Measurements from ENCODE around the gene PCNX1. TPM values are rescaled to one million over a fixed set of nuclear protein-coding genes. Genes with fewer than 3 reads are reported as not detected.

PCNX1 gene
- total and polyA plus RNA-seq, 2 donors (not counting 1 experiment from before 2014, with no cell fraction given) = 17.0 to 84.5 TPM

- no peak overlapping the region for H3K4me3 Mint-ChIP-seq
- intact Hi-C loops (cut with micrococcal nuclease) = no loop called here
- CTCF ChIA-PET = interaction anchor here (1.3 kb wide), 1 partner anchor 10 kb away, joined by 3 read pairs; no protein-coding TSS in a partner anchor
- H3K27me3 Mint-ChIP-seq = no peaks in the 10 kb centered on the region
- WGBS (ENCODE audit: insufficient coverage) = 82% methylated on average over 8 of the region's 8 CpGs
- H3K4me3 ChIP-seq (ENCODE audit: control extremely low read depth in 1 of 5, extremely low read depth in 1 of 5, insufficient read depth in 1 of 5, low read depth in 2 of 5, low read length in 4 of 5) = no peak overlapping the region
- ATAC-seq (ENCODE audit: low read depth) (no peak), DNase-seq (no peak)
- POLR2A ChIA-PET = no interaction called here
- no peaks in the 10 kb centered on the region for H3K9me3 Mint-ChIP-seq (ENCODE audit: insufficient read depth)
- no peak for TF ChIP-seq EZH2 (IDR thresholded peaks at IDR 0.05; ENCODE audit: borderline replicate concordance, insufficient read depth, low read depth, low read length, poor library complexity, severe bottlenecking)
- TF ChIP-seq, protein P1, sequence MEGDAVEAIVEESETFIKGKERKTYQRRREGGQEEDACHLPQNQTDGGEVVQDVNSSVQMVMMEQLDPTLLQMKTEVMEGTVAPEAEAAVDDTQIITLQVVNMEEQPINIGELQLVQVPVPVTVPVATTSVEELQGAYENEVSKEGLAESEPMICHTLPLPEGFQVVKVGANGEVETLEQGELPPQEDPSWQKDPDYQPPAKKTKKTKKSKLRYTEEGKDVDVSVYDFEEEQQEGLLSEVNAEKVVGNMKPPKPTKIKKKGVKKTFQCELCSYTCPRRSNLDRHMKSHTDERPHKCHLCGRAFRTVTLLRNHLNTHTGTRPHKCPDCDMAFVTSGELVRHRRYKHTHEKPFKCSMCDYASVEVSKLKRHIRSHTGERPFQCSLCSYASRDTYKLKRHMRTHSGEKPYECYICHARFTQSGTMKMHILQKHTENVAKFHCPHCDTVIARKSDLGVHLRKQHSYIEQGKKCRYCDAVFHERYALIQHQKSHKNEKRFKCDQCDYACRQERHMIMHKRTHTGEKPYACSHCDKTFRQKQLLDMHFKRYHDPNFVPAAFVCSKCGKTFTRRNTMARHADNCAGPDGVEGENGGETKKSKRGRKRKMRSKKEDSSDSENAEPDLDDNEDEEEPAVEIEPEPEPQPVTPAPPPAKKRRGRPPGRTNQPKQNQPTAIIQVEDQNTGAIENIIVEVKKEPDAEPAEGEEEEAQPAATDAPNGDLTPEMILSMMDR (IDR thresholded peaks at IDR 0.05) = no peak
- H3K4me1 Mint-ChIP-seq = peaks cover 47% of the 10 kb centered on the region
- H3K4me1 ChIP-seq (ENCODE audit: control insufficient read depth in 2 of 2, insufficient read depth in 2 of 2, low read length in 2 of 2) = peaks cover 35 to 39% of the 10 kb centered on the region in 2 donors
- no peak overlapping the region for H3K27ac Mint-ChIP-seq
- no peak overlapping the region for H3K9ac ChIP-seq (ENCODE audit: low read length)
- no peaks in the 10 kb centered on the region for H3K9me3 ChIP-seq (ENCODE audit: control extremely low read depth in 1 of 3, control insufficient read depth in 2 of 3, insufficient read depth in 1 of 3, low read length in 2 of 3)
- no peak overlapping the region for H2AFZ ChIP-seq (ENCODE audit: insufficient read depth, low read depth, low read length, poor library complexity, severe bottlenecking)
- no peaks in the 10 kb centered on the region for H3K27me3 ChIP-seq (replicated peaks in 1 of 4; ENCODE audit: control extremely low read depth in 1 of 4, control insufficient read depth in 3 of 4, insufficient read depth in 4 of 4, low read length in 3 of 4)
- H3K27ac ChIP-seq (ENCODE audit: low read length in 2 of 2) = no peak overlapping the region
- no peak overlapping the region for H3K4me2 ChIP-seq (replicated peaks; ENCODE audit: low read depth, low read length, poor library complexity, severe bottlenecking)
- no peaks in the 10 kb centered on the region for H4K20me1 ChIP-seq (ENCODE audit: control insufficient read depth, insufficient read depth, low read length, poor library complexity, severe bottlenecking)
- H3K36me3 ChIP-seq (replicated peaks in 1 of 2; ENCODE audit: control extremely low read depth in 1 of 2, control insufficient read depth in 1 of 2, extremely low read depth in 1 of 2, insufficient read depth in 2 of 2, low read length in 1 of 2) = no peaks in the 10 kb centered on the region
- H3K79me2 ChIP-seq (ENCODE audit: control insufficient read depth, insufficient read depth, low read length) = no peaks in the 10 kb centered on the region
These were observed 22.5 kb upstream of the PCNX1 start for GRCh38 chr14:70884595-70885342.

DNA sequence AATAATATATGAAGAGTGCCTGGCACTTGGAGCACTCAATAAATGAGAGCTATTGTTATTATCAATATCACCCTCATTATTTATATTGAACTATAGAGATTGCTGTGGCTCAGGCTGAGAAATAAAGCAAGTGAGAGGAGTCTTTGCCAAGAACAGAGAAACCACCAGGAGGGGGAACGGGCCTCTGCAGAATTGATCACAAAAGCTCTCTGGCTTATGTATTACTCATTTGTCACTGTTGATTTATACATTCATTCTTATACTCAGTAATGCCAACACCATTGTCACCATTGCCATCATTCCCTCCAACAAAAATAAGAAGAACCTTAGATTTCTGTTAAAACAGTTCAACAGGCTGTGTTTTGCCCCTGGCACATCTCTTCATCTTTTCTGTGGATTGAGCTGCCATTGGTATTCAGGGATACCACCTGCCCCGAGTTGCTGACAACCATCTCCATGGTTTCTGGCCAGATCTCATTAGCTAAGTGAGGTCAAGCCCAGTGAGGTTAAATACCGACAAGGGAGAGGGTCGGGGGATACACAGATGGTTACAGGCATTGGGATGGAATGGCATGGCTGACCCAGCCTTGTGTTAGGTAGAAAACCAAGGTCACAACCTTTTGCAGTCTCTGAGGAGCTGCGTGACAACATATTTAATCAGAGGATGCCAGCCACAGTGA lies 21.8 kb upstream of the PCNX1 start:
- ATAC-seq (ENCODE audit: low read depth) (no peak), DNase-seq (no peak)
- H3K27ac ChIP-seq (ENCODE audit: low read length in 2 of 2) = no peak overlapping the region
- Mint-ChIP-seq H3K4me1 (peaks cover 47% of the 10 kb centered on the region), H3K9me3 (ENCODE audit: insufficient read depth) (no peaks in the 10 kb centered on the region), H3K27ac (no peak overlapping the region), H3K27me3 (no peaks in the 10 kb centered on the region), H3K4me3 (no peak overlapping the region)
- CTCF ChIA-PET = interaction anchor here (1.3 kb wide), 1 partner anchor 11 kb away, joined by 3 read pairs; no protein-coding TSS in a partner anchor
- H3K79me2 ChIP-seq (ENCODE audit: control insufficient read depth, insufficient read depth, low read length) = no peaks in the 10 kb centered on the region
- H3K4me1 ChIP-seq (ENCODE audit: control insufficient read depth in 2 of 2, insufficient read depth in 2 of 2, low read length in 2 of 2) = peaks cover 35 to 39% of the 10 kb centered on the region in 2 donors
- H3K27me3 ChIP-seq (replicated peaks in 1 of 4; ENCODE audit: control extremely low read depth in 1 of 4, control insufficient read depth in 3 of 4, insufficient read depth in 4 of 4, low read length in 3 of 4) = no peaks in the 10 kb centered on the region
- H3K9me3 ChIP-seq (ENCODE audit: control extremely low read depth in 1 of 3, control insufficient read depth in 2 of 3, insufficient read depth in 1 of 3, low read length in 2 of 3) = no peaks in the 10 kb centered on the region
- WGBS (ENCODE audit: insufficient coverage) = 92% methylated on average over 4 of the region's 5 CpGs
- POLR2A ChIA-PET = no interaction called here
- no peak overlapping the region for H3K4me3 ChIP-seq (ENCODE audit: control extremely low read depth in 1 of 5, extremely low read depth in 1 of 5, insufficient read depth in 1 of 5, low read depth in 2 of 5, low read length in 4 of 5)
- intact Hi-C loops (cut with micrococcal nuclease) = no loop called here
- H3K4me2 ChIP-seq (replicated peaks; ENCODE audit: low read depth, low read length, poor library complexity, severe bottlenecking) = no peak overlapping the region
- no peaks in the 10 kb centered on the region for H3K36me3 ChIP-seq (replicated peaks in 1 of 2; ENCODE audit: control extremely low read depth in 1 of 2, control insufficient read depth in 1 of 2, extremely low read depth in 1 of 2, insufficient read depth in 2 of 2, low read length in 1 of 2)
- H3K9ac ChIP-seq (ENCODE audit: low read length) = no peak overlapping the region
- TF ChIP-seq, protein P1 (IDR thresholded peaks at IDR 0.05) = no peak
- no peak for TF ChIP-seq EZH2 (IDR thresholded peaks at IDR 0.05; ENCODE audit: borderline replicate concordance, insufficient read depth, low read depth, low read length, poor library complexity, severe bottlenecking)
- H4K20me1 ChIP-seq (ENCODE audit: control insufficient read depth, insufficient read depth, low read length, poor library complexity, severe bottlenecking) = no peaks in the 10 kb centered on the region
- H2AFZ ChIP-seq (ENCODE audit: insufficient read depth, low read depth, low read length, poor library complexity, severe bottlenecking) = no peak overlapping the region
